ENCODE results near the gene SPATA2L.
"Not testable (repeated sequence)": the region's sequence is repeated elsewhere in the genome, so short reads cannot be mapped to it uniquely, and the experiment has no call there.

SPATA2L gene

GRCh38 chr16:89706518-89707260, 5.2 kb upstream of the SPATA2L start:
- DNase-seq (ENCODE audit: low spot score) = no peak

- DNase-seq (ENCODE audit: low spot score) = no peak
These were observed 3.5 kb upstream of the SPATA2L start for GRCh38 chr16:89705006-89705405.

- DNase-seq (ENCODE audit: low spot score) = no peak
These were observed 2.8 kb upstream of the SPATA2L start for GRCh38 chr16:89704281-89704680.

GRCh38 chr16:89700649-89701424, 668 bp downstream of the SPATA2L start:
- peak; percentile 18 for DNase-seq (ENCODE audit: low spot score)

GRCh38 chr16:89700100-89700648, 1.3 kb downstream of the SPATA2L start:
- DNase-seq (ENCODE audit: low spot score) = peak; percentile 97

- DNase-seq (ENCODE audit: low spot score) = not testable (repeated sequence)
These were observed 1.8 kb downstream of the SPATA2L start for GRCh38 chr16:89699629-89700099.

- DNase-seq (ENCODE audit: low spot score) = not testable (repeated sequence)
These were observed 2.8 kb downstream of the SPATA2L start for GRCh38 chr16:89698717-89699116.

GRCh38 chr16:89697616-89698331, 3.7 kb downstream of the SPATA2L start:
- no peak for DNase-seq (ENCODE audit: low spot score)

GRCh38 chr16:89697161-89697615, 4.3 kb downstream of the SPATA2L start:
- DNase-seq (ENCODE audit: low spot score) = no peak

- DNase-seq (ENCODE audit: low spot score) = no peak
These were observed 4.8 kb downstream of the SPATA2L start for GRCh38 chr16:89696670-89697128.

- no peak for DNase-seq (ENCODE audit: low spot score)
These were observed 5.4 kb downstream of the SPATA2L start for GRCh38 chr16:89695875-89696669.

GRCh38 chr16:89695086-89695874, 6.2 kb downstream of the SPATA2L start:
- no peak for DNase-seq (ENCODE audit: low spot score)

GRCh38 chr16:89694784-89695085, 6.8 kb downstream of the SPATA2L start:
- DNase-seq (ENCODE audit: low spot score) = not testable (repeated sequence)

GRCh38 chr16:89693931-89694783, 7.3 kb downstream of the SPATA2L start:
- DNase-seq (ENCODE audit: low spot score) = no peak

GRCh38 chr16:89693289-89693731, 8.2 kb downstream of the SPATA2L start:
- no peak for DNase-seq (ENCODE audit: low spot score)

GRCh38 chr16:89691986-89692569, 9.4 kb downstream of the SPATA2L start:
- DNase-seq (ENCODE audit: low spot score) = no peak

- DNase-seq (ENCODE audit: low spot score) = no peak
These were observed 10.1 kb downstream of the SPATA2L start for GRCh38 chr16:89691231-89691985.

- no peak for DNase-seq (ENCODE audit: low spot score)
These were observed 11.1 kb downstream of the SPATA2L start for GRCh38 chr16:89690392-89690901.
